ENCODE data around the gene SCUBE1.

The SCUBE1 gene

GRCh38 chr22:43168471-43169309 is 174.5 kb downstream of the SCUBE1 start (continued):
- TF ChIP-seq TSHZ2 (CRISPR knock-in tag; IDR thresholded peaks at IDR 0.05) = no peak
- TF ChIP-seq OSR1 (CRISPR knock-in tag; IDR thresholded peaks at IDR 0.05) = no peak
- TF ChIP-seq GLIS3 (CRISPR knock-in tag; IDR thresholded peaks at IDR 0.05) = no peak

GRCh38 chr22:43167001-43167589 is 176.1 kb downstream of the SCUBE1 start:
- ATAC-seq = no peak
- TF ChIP-seq CSRNP3 (CRISPR knock-in tag; IDR thresholded peaks at IDR 0.05) (no peak), CSDC2 (CRISPR knock-in tag; IDR thresholded peaks at IDR 0.05) (no peak), GLIS3 (CRISPR knock-in tag; IDR thresholded peaks at IDR 0.05) (no peak), ESRRG (CRISPR knock-in tag; IDR thresholded peaks at IDR 0.05) (no peak), CREB5 (CRISPR knock-in tag; IDR thresholded peaks at IDR 0.05; ENCODE audit: low read depth) (no peak), TSHZ2 (CRISPR knock-in tag; IDR thresholded peaks at IDR 0.05) (no peak), ISL1 (CRISPR knock-in tag; IDR thresholded peaks at IDR 0.05) (no peak), BACH2 (CRISPR knock-in tag; IDR thresholded peaks at IDR 0.05; ENCODE audit: borderline replicate concordance) (no peak), ZNF70 (CRISPR knock-in tag; IDR thresholded peaks at IDR 0.05) (no peak), ZNF565 (CRISPR knock-in tag; conservative IDR thresholded peaks at IDR 0.05; ENCODE audit: low read depth) (no peak), ZFP30 (CRISPR knock-in tag; IDR thresholded peaks at IDR 0.05) (no peak), POU6F1 (CRISPR knock-in tag; IDR thresholded peaks at IDR 0.05; ENCODE audit: borderline replicate concordance, low read depth) (no peak), OSR1 (CRISPR knock-in tag; IDR thresholded peaks at IDR 0.05) (no peak), ZFP3 (CRISPR knock-in tag; IDR thresholded peaks at IDR 0.05) (no peak), SNAI2 (CRISPR knock-in tag; IDR thresholded peaks at IDR 0.05) (no peak), ARNTL (CRISPR knock-in tag; IDR thresholded peaks at IDR 0.05; ENCODE audit: borderline replicate concordance, low read depth) (no peak), ZC3H10 (CRISPR knock-in tag; IDR thresholded peaks at IDR 0.05) (no peak), PPARA (CRISPR knock-in tag; IDR thresholded peaks at IDR 0.05; ENCODE audit: borderline replicate concordance) (no peak), TCF4 (CRISPR knock-in tag; IDR thresholded peaks at IDR 0.05; ENCODE audit: borderline replicate concordance) (no peak), ZNF8 (CRISPR knock-in tag; IDR thresholded peaks at IDR 0.05) (no peak)

All from SK-N-SH treated with all-trans-retinoic acid at 6 μM for 48 hours (cell line).